GM12864 (cell line): ENCODE measurements around the gene IL34.

Source experiments
- DNase-seq: peaks from one replicate; pipeline ENCODE4 v3.0.0-alpha.2; 2011; ENCODE audit warnings: low read depth
- H3K4me3 ChIP-seq: 2 replicates; pipeline ENCODE4 v1.5.1; 2011; ENCODE audit warnings: mild to moderate bottlenecking, low read depth, low read length, control low read depth
- TF ChIP-seq, protein P1 (sequence below): IDR thresholded peaks from 2 replicates; pipeline ENCODE4 v1.5.1; 2011; ENCODE audit warnings: low read depth, mild to moderate bottlenecking, moderate library complexity, low read length, control low read depth, inconsistent platforms; ENCODE audit errors: missing control alignments

The IL34 gene

GRCh38 chr16:70709457-70709856 is 63.1 kb downstream of the IL34 start:
- TF ChIP-seq, protein P1, sequence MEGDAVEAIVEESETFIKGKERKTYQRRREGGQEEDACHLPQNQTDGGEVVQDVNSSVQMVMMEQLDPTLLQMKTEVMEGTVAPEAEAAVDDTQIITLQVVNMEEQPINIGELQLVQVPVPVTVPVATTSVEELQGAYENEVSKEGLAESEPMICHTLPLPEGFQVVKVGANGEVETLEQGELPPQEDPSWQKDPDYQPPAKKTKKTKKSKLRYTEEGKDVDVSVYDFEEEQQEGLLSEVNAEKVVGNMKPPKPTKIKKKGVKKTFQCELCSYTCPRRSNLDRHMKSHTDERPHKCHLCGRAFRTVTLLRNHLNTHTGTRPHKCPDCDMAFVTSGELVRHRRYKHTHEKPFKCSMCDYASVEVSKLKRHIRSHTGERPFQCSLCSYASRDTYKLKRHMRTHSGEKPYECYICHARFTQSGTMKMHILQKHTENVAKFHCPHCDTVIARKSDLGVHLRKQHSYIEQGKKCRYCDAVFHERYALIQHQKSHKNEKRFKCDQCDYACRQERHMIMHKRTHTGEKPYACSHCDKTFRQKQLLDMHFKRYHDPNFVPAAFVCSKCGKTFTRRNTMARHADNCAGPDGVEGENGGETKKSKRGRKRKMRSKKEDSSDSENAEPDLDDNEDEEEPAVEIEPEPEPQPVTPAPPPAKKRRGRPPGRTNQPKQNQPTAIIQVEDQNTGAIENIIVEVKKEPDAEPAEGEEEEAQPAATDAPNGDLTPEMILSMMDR, result no peak
- H3K4me3 ChIP-seq, result no peak overlapping the region
- DNase-seq, result no peak

- DNase-seq, result no peak
- TF ChIP-seq, protein P1, result no peak
- H3K4me3 ChIP-seq, result no peak overlapping the region
Observed at GRCh38 chr16:70709942-70710341, 63.6 kb downstream of the IL34 start.
